T-helper 2 cell (primary cell): ENCODE results near the gene ARID3C.

Experiments used
- DNase-seq, 5 experiments: peaks; one replicate each; pipeline versions ENCODE4 v3.0.0 to v3.0.0-alpha.2; 2012 to 2022
- total RNA-seq, 2 donors: gene quantifications; one replicate each; lab custom pipeline; 2026; lab: John Stamatoyannopoulos, UW

Gene ARID3C, protein sequence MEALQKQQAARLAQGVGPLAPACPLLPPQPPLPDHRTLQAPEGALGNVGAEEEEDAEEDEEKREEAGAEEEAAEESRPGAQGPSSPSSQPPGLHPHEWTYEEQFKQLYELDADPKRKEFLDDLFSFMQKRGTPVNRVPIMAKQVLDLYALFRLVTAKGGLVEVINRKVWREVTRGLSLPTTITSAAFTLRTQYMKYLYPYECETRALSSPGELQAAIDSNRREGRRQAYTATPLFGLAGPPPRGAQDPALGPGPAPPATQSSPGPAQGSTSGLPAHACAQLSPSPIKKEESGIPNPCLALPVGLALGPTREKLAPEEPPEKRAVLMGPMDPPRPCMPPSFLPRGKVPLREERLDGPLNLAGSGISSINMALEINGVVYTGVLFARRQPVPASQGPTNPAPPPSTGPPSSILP
- total RNA-seq, result 0 reads per million in 2 donors

DNA sequence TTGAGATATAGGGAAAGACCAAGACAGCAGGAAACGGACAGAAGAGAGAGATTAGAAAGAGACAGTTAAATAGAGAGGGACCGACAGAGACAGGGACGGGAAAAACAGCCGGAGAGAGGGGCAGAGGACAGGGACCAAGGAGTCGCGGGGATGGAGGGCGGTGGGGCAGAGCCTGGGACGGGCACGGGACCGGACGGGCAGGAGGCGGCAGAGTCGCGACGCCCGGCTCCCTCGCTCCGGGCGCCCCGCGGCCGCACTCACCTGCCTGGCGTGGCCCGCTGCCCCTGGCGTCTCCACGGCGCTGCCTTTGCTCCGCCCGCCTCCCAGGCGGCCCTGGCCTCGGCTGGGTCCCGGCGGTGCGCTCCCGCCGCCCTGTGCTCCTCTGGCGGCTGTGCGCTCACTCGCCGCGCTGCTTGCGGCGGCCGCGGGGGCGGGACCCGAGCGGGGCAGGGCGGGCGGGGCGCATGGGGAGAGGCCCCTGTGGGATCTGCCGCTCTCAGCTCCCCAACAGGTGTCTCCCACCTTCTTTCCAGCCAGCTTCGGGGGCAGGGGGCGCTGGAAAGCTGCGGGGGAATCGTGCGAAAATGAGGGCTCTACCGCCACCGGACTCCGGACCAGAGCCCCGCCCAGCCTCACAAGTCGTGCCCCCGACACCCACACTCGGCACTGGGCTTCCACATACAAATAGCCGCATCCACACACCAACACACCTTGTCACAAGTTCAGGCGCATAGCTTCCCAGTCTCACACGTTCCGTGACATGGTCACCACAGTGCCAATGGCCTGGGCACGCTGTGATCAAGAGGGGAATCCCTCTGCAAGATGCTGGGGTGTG is at the start of gene ARID3C:
Gene ARID3C (minus strand): TSS at position 411 of the 835 bp plus-strand sequence. CDS start 1,052 bp downstream, outside the sequence.
- DNase-seq, result peak in 4 of 5 experiments; percentile 30 to 50 (median 32)

DNA sequence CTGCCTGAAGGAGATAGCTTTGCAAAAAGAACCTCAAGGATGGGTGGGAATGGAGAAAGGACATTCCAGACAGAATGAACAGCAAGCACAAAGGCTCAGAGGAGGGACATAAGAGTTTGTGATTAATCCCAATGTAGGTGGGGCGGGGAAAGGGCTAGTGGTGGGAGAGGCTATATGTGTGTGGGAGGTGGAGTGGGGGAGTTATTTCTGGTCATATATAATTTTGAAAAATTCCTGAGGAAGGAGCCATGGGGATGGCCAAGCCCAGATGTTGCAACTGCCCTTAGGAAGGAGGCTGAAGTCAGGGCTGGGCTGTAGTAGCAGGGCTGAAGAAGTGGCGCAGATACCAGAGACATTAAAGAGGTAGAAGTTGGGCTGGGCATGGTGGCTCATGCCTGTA is 47.0 kb upstream of the ARID3C start:
- DNase-seq, result no peak

DNA sequence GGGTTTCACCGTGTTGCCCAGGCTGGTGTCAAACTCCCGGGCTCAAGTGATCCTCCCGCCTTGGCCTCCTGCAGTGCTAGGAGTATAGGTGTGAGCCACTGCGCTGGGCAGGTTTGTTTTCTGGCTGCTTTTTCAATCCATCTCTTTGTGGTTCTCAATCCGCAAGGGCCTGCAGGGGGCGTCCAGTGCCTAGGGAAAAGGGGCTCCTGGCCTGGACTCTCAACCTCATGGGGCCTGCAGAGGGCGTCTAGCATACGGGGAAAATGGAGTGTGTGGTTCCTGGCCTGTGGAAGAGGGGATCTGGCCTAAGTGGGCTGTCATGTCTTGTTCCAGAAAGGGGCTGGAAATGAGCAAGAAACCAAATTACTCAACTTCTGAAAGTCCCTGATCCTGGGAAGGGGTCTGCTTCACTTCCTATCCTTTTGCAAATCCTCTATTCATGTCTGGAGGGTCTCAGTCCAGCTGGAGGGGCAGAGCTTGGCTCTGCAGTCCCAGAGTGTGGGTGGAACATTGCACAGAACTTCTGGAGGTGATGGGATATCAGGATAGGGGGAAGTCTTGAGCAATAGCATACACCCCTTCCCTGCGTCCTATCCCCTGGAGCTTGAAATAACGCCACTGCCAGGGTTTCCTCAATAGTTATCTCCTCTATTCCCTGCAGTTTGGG is 46.3 kb upstream of the ARID3C start:
- DNase-seq, result peak in 3 of 5 experiments; percentile 34 to 45 (median 44)

DNA sequence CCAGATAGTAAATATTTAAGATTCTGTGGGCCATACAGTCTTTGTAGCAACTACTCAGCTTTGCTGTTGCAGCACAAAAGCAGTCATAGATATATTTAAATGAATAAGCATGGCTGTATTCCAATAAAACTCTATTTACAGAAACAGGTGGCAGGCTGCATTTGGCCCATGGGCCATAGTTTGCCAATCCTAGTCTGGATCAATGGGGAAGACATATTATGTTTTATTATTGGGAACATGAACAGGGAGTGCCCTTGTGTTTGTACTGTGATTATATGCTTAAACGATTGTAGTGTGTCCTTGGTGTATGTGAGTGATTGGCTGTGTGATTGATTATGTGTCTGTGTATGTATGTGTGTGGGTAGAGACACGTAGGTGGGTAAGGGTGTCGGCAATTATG is 45.6 kb upstream of the ARID3C start:
- DNase-seq, result no peak

DNA sequence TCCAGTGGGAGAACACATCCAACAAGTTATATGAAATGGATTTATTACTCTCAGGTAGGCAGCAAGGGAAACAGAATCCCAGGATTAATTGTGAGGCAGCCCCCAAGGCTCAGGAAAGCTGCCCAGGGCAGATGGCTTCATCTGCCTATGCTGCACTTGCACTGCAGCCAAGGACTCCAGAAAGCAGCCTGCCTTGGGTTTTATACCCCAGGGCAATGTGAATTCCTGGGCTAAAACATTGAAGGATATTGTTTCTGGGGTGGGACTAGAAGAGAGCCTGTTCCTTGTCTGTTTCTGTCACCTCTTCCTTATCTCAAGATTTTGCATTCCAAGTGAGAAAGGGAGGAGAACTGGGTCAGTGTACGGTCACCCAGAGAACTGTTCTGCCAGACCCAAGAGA is 42.4 kb upstream of the ARID3C start:
- DNase-seq, result no peak

DNA sequence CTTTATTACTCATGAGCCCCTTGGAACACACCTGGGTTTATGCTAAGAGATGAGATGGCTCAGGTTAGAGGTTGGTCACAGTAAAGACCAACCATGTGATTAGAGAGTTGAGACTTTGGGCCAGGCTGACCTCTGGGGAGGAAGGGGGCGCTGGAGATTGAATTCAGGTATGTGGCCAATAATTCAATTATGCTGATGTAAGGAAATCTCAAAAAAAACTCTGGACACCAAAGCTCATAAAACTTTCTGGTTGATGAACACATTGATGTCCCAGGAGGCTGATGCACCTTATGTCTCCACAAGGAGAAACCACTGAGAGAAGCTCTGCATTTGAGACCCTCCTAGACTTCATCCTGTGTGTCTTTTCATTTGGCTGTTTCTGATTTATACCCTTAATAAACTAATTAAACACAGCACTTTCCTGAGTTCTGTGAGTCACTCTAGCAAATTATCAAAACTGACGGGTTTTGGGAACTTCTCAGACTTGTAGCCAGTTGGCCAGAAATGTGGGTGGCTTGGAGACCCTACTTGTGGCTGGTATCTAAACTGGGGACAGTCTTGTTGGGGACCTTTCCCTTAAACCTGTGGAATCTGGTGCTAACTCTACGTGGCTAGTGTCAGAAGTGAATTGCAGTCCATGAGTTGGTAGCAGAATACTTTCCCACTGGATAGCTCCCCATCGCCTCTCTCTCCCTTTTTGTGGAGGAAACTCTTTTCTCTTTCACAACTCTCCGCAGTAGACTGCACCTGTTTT is 41.1 kb upstream of the ARID3C start:
- DNase-seq, result no peak

DNA sequence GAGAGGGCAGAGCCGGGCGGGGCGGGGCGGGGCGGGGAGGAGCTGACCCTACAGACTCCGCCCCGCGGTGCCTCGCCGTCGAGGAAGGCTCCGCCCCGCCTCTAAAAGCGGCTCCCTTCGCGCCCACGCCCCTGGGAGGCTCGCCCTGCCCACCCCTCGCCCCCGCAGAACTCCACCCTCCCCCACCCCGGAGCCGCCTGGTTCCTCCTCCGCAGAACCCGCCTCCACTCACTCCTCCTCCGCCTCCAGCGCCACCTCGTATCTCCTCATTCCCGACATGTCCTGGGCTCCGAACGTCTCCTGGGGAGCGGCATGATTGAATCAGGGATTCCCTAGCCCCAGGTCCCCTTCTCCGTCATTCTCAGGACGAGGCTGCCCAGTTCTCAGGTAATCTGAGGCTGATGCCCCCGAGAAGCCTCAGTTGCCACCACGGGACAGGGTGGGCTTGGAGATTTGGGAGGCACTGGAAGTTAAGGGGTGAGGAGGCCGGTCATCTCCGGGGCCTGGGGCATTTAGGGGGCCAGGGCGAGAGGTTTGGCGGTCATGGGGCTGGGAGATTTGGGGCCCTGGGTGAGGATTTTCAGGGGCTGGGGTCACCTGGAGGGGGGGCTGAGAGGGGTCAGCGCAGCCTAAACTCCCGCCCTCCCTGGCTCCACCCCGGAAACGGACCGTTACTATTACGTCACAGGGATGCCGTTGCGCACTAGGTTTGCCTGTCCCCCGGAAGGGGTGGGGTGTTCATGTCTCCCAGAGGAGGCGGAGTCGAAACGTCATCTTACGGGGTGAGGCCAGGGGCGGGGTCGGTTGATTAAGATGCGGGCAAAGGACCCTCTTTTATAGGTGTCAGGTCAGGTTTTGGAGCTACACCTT is 36.8 kb upstream of the ARID3C start:
- peak; percentile 71 to 93 (median 88) for DNase-seq

DNA sequence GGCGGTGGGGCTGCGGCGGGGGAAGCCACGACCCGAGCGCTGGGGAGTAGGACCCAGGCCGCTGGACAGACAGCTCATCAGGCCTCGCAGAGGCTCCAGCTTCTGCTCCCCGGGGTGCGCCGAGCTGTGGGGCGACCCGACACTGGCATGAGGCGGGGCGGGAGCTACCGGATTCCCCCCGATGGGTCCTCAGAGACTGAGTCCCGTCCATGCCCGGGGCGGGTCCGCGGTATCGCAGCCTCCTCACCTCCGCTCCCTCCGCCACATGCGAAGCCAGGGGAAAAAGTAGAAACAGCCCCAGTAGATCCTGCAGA is 36.2 kb upstream of the ARID3C start:
- no peak for DNase-seq

DNA sequence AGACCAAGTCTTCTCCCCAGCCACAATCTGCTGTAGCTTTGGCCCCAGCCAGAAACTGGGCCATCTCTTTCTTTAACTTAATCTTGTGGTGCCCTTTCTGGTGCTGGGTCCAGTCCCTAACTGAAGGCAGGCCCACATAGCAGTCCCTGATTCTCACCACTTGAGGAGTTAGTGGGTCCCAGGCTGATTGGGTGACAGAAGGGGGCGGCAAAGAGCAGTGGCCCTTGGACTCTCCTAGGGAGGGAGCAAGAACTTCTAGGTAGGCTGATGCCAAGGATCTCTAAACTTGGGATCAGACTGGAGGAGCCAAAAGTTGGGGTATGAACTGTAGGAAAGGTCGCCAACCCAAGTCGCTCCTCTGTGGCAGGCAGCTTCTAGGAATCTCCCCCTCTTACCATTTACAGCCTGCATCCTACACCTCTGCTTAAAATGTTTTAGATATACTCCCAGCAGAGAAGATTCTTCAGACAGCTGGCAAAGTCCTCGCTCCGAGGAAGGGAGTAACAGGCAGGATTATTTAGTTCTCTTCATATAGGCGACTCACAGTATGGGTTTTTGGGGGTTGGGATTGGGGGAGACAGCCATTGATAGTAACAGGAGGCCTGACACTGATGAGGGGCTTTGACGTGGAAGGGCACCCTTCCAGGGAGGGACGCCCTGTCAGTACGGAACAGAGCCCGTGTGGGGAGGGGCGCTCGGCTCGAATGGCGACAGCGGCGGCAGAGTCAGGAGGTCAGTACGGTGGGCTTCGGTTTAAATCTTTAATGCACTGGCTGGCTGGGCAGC is 35.6 kb upstream of the ARID3C start:
- DNase-seq, result peak; percentile 48 to 76 (median 55)

DNA sequence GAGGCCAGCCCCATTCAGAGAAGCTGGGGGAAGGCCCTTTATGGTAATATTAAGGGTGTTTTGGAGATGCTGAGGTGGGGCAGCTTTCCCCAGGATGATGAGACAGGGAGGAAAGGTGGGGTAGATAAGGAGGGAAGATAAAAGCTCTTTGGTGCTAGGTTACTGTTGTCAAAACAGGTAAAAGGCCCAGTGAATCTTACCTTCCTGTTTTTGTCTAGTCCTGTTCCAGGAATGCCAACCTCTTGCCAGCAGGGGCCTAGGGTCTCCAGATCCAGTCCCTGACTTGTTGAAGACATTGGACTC is 34.4 kb upstream of the ARID3C start:
- peak in 3 of 5 experiments; percentile 32 to 43 (median 38) for DNase-seq

DNA sequence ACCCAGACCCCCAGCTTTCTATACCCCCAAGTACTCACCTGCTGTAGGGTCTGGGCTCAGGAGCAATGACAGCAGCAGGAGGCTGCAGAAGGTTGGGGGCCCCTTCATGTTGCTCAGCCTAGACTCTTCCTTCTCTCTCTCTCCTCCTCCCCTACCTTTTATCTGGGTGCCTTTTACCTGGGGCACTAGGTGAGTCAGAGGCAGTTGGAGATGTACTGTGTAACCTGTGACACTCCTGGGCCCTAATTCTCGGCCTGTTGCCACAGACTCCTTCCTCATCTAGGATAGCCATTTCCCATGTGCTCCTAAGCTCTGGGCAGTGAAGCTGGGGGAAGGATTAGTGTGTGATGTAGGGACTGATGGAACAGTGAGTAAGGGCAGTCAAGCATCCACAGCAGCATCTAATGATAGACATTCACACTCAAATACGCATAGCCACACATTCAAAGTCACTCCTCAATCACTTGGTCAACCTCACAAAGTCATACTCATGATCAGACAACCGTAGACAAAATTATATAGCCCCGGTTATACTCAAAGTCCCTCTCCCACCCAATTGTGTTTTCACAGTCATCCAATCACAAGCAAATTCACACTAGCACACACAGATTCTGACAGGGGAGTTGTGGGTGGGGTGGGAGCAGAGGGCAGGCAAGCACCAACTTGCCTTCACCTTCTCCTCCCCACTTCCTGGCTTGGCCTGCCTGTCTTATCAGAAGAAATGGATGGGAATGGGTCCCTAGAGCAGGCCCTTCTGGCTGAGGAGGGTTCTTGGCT is 33.8 kb upstream of the ARID3C start, which contains the start of gene CCL27:
Gene CCL27 (minus strand): TSS at position 132 of the 777 bp plus-strand sequence. CDS start 24 bp downstream, at position 108.
- peak in 1 of 5 experiments; percentile 36 for DNase-seq

DNA sequence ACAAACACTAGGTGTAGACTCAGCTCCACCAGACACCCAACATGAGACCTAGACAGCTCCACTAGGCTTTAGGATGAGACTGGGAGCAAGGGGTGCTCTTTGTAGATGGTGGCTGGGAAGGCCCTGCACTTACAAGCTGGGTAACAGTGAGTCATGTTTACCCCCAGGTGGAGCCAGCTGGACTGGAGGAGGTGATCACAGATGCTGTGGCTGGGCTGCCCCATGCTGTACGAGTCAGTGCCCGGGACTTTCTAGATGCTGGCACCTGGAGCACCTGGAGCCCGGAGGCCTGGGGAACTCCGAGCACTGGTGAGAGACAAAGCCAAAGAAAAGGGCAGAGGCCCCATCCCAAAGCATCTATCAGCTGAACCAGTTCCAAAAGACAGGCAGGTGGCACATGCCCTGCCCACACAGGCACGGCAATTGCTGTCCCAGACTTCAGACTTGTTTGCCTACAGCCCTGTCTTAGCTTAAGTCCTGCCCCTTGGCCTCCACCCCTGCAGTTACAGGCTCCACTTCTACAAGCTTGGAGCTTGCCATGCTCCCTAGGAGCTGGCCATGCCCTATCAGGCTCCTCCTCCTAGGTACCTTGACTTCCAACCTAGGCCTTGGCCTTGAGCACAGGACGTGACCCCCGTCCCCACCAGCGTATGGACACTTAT is 30.9 kb upstream of the ARID3C start:
- no peak for DNase-seq

DNA sequence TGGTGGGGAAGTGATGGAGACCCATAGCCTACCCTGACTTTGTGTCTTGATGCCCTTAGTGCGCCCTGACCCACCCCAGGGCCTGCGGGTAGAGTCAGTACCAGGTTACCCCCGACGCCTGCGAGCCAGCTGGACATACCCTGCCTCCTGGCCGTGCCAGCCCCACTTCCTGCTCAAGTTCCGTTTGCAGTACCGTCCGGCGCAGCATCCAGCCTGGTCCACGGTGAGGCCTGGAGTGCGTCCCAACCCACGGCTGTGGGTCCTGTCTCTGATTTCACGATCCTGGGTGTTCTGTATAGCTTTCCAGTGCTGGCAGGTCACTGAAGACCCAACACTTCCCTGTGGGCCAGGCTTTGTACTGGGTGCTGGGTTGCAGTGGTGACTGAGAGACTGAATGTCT is 29.6 kb upstream of the ARID3C start:
- no peak for DNase-seq

DNA sequence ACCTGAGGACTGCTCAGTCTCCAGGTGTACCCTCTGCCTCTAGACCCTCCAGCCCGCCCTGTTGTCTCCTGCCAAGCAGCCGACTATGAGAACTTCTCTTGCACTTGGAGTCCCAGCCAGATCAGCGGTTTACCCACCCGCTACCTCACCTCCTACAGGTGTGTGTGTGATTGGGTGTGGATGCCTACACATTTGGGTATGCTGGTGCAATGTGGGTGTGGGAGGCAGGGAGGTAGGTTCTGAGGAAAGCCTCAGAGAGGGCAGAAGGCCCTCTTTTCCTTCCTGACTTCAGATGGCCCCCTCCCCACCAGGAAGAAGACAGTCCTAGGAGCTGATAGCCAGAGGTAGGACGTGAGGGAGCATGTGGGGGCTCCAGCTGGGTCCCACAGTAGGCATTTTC is 28.1 kb upstream of the ARID3C start:
- no peak for DNase-seq

DNA sequence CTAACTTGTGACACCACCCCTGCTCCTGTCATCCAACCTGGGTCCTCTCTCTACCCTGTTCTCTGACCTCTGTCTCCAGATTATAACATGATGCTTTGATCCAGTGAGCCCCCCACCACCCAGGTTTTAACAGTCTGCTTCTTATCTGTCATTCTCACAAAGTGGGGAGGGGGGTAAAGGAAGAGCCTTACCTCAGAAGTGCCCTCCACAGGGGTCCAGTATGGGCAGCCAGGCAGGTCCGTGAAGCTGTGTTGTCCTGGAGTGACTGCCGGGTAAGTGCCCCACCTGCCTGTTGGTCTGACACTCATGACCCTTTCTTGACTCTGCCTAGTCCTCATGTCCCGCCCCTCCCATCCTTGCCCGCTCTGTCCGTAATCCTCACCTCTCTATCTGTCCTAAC is 26.5 kb upstream of the ARID3C start:
- no peak for DNase-seq

DNA sequence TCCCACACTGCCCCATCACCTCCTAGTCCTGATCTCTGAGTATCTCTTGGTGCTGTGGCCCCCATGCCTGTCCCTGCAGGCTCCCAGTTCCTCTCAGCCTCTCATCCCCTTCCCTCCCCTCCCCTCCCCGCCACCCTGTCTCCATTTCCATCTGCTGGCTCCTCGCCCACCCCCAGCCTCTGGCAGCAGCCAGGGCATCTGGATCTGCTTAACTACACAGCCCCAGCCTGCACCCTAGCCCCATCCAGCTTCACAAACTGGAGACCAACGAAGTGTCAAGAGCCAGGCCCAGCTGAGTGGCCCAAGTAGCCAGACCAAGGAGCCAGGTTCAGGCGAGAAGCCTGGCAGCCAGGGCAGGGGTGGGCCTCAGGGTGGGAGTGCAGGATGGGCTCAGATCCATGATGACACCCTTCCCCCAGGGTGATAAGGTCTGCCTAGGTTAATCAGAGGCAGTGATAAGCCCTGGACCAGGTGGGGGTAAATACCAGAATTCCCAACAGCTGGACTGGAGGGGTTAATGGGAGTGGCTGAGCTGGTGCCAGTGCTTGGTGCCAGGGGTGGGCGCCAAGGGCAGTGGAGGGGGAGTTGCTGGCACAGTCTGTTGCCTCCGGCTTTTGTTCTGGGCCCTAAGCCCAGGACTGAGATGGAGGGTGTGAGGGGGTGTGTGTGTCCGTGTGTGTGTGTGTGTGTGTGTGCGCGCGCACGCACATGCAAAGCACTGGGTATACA is 25.6 kb upstream of the ARID3C start:
- no peak for DNase-seq

DNA sequence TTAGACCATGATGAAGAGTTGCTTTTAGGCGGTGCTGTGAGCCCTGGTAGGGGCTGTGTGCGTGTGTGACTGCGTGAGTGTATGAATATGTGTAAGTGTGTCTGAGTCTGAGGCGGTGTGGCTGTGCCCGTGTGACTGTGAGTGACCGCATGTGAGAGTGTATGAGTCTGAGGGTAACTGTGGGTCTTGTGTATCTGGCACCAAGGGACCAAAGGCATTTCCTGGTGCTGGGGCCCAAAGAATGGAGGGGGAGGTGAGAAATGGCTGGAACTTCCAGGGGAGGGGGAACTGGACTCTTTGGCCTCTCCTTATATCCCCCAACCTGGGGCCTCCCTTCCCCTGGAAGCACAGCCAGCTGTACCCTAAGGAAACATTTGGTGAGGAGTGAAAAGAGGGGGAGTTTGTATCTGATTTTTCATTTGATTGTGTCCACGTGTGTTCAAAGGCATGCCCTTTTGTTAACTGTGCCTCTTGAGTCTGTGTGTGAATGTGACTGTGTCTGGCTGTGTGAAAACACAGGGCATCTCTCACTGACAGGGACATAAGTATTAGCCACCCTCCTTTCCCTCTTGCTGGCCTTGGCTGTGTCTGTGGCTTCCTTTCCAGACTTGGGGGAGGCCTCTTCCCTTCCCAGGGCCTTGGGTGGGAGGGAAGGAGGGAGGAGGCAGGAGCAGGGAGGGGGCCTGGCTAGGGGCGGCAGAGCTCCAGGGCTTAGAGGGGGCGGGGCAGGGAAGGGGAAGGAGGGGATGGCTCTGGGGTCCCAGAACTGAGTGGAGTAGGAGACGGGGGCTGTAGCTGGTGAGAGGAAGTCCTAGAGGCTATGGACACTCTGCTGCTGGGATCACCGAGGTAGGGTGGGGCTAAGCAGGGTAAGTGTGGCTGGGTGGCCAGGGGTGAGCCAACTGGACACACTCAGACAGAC is 24.5 kb upstream of the ARID3C start:
- DNase-seq, result no peak
